Lower leg skin (tissue), 3 donors: ENCODE measurements around the gene DUSP2.

Source experiments
- POLR2A ChIP-seq, 2 donors: fragments of 450-650 bp; IDR thresholded peaks; one replicate each; pipeline ENCODE4 v1.6.1; 2016 to 2017; ENCODE audit warnings: antibody characterized with exemption in 2 of 2, mild to moderate bottlenecking in 1 of 2, moderate library complexity in 1 of 2
- TF ChIP-seq, protein P1 (sequence below), 3 donors: fragments of 450-650 bp; IDR thresholded peaks; one replicate each; pipeline ENCODE4 v1.5.1; 2016; ENCODE audit warnings: antibody characterized with exemption in 3 of 3, mild to moderate bottlenecking in 3 of 3, moderate library complexity in 2 of 3

- TF ChIP-seq, protein P1, sequence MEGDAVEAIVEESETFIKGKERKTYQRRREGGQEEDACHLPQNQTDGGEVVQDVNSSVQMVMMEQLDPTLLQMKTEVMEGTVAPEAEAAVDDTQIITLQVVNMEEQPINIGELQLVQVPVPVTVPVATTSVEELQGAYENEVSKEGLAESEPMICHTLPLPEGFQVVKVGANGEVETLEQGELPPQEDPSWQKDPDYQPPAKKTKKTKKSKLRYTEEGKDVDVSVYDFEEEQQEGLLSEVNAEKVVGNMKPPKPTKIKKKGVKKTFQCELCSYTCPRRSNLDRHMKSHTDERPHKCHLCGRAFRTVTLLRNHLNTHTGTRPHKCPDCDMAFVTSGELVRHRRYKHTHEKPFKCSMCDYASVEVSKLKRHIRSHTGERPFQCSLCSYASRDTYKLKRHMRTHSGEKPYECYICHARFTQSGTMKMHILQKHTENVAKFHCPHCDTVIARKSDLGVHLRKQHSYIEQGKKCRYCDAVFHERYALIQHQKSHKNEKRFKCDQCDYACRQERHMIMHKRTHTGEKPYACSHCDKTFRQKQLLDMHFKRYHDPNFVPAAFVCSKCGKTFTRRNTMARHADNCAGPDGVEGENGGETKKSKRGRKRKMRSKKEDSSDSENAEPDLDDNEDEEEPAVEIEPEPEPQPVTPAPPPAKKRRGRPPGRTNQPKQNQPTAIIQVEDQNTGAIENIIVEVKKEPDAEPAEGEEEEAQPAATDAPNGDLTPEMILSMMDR (IDR thresholded peaks at IDR 0.05), result no peak
- no peak for TF ChIP-seq POLR2A (IDR thresholded peaks at IDR 0.05)
Measured at GRCh38 chr2:96120991-96121390, 24.2 kb downstream of the DUSP2 start.
